Peyer's patch (tissue), 4 donors: Measurements from ENCODE around the gene FBXO42.

Experiments
- POLR2A ChIP-seq, 2 donors: fragments of 450-650 bp; IDR thresholded peaks; one replicate each; pipeline ENCODE4 v1.5.1; 2017; ENCODE audit warnings: antibody characterized with exemption in 2 of 2, mild to moderate bottlenecking in 2 of 2, moderate library complexity in 2 of 2
- TF ChIP-seq, protein P1 (sequence below), 6 experiments: fragments of 450-650 bp in 4 of 6; fragments of 200-600 bp in 2 of 6; sonication (generic) in 1 of 6; IDR thresholded peaks; one replicate each; pipeline ENCODE4 v1.5.1; 2017 to 2019; ENCODE audit warnings: antibody characterized with exemption in 6 of 6, mild to moderate bottlenecking in 3 of 6, moderate library complexity in 1 of 6

DNA sequence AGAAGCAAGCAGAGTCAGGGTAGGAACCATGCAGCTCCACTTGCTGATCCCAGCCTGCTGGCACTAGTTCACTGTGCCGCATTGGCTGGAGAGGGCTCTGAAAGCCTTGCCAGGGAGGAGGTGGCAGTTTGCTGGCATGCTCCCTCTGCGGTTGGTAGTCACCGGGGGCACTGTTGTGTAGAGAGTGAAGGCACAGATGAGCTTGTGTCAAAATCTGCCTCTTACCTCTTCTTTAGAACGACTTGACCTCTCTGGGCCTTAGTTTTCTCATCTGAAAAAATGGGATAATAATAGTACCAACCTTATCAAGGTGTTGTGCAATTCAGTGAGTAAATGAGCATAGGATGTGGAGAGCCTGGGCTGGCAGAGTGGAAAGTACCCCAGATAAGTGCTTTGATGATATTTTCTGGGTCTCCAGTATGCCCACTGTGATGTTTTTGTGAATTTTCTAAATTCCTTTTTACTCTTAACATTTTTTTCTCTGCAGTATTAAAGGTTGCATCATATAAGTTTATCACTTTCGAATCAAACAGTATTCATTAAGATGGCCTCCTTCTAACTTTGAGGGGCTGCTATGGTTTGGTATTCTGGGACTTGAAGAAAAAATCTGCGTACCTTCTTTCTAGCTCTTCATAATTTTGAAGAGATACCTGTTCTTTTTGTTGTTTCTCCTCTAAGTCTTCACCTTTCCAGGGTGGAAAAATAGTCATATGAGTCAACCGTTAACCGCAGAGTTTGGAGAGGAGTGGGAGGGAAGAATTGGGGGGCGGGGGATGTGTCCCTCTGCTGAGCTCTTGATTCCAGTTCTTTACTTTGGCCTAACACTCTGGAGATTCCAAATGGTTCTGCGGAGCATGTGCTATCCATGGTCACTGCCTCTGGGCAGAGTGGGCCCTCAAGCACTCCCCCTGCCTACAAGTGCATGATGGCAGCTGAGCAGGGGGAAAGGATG, 41.6 kb upstream of the FBXO42 start:
- TF ChIP-seq, protein P1, sequence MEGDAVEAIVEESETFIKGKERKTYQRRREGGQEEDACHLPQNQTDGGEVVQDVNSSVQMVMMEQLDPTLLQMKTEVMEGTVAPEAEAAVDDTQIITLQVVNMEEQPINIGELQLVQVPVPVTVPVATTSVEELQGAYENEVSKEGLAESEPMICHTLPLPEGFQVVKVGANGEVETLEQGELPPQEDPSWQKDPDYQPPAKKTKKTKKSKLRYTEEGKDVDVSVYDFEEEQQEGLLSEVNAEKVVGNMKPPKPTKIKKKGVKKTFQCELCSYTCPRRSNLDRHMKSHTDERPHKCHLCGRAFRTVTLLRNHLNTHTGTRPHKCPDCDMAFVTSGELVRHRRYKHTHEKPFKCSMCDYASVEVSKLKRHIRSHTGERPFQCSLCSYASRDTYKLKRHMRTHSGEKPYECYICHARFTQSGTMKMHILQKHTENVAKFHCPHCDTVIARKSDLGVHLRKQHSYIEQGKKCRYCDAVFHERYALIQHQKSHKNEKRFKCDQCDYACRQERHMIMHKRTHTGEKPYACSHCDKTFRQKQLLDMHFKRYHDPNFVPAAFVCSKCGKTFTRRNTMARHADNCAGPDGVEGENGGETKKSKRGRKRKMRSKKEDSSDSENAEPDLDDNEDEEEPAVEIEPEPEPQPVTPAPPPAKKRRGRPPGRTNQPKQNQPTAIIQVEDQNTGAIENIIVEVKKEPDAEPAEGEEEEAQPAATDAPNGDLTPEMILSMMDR (IDR thresholded peaks at IDR 0.05): no peak
- no peak for TF ChIP-seq POLR2A (IDR thresholded peaks at IDR 0.05)
